Parathyroid adenoma (tissue), 2 donors: ENCODE data around the gene UEVLD.

Experiments used
- H2AFZ ChIP-seq: fragments of 300-600 bp; sonication (generic); one replicate; pipeline ENCODE4 v1.7.0; 2017; ENCODE audit warnings: antibody characterized with exemption, mild to moderate bottlenecking
- H3K27ac ChIP-seq: fragments of 300-600 bp; sonication (generic); one replicate; pipeline ENCODE4 v1.7.0; 2017
- H3K27me3 ChIP-seq: fragments of 300-600 bp; sonication (generic); one replicate; pipeline ENCODE4 v1.7.0; 2017; ENCODE audit warnings: low read length; ENCODE audit not compliant: control insufficient read depth, insufficient read depth
- H3K36me3 ChIP-seq: fragments of 300-600 bp; sonication (generic); one replicate; pipeline ENCODE4 v1.7.0; 2017; ENCODE audit warnings: low read length; ENCODE audit not compliant: control insufficient read depth, insufficient read depth
- H3K4me1 ChIP-seq: fragments of 300-600 bp; sonication (generic); one replicate; pipeline ENCODE4 v1.7.0; 2017; ENCODE audit warnings: control low read depth
- H3K4me2 ChIP-seq: fragments of 300-600 bp; sonication (generic); one replicate; pipeline ENCODE4 v1.7.0; 2017; ENCODE audit warnings: low read length
- H3K4me3 ChIP-seq: fragments of 300-600 bp; sonication (generic); one replicate; pipeline ENCODE4 v1.7.0; 2017; ENCODE audit warnings: low read depth, low read length
- H3K79me2 ChIP-seq: fragments of 300-600 bp; sonication (generic); one replicate; pipeline ENCODE4 v1.7.0; 2017; ENCODE audit warnings: control low read depth
- H3K9ac ChIP-seq: fragments of 300-600 bp; sonication (generic); one replicate; pipeline ENCODE4 v1.7.0; 2017; ENCODE audit warnings: mild to moderate bottlenecking
- H3K9me3 ChIP-seq: fragments of 300-600 bp; sonication (generic); one replicate; pipeline ENCODE4 v1.7.0; 2017; ENCODE audit warnings: low read length; ENCODE audit not compliant: control insufficient read depth
- TF ChIP-seq, protein P1 (sequence below): fragments of 300-600 bp; sonication (generic); IDR thresholded peaks from one replicate; pipeline ENCODE4 v1.7.0; 2017; ENCODE audit warnings: antibody characterized with exemption, mild to moderate bottlenecking
- donor health status: primary hyperparathyroidism.

Gene UEVLD

DNA sequence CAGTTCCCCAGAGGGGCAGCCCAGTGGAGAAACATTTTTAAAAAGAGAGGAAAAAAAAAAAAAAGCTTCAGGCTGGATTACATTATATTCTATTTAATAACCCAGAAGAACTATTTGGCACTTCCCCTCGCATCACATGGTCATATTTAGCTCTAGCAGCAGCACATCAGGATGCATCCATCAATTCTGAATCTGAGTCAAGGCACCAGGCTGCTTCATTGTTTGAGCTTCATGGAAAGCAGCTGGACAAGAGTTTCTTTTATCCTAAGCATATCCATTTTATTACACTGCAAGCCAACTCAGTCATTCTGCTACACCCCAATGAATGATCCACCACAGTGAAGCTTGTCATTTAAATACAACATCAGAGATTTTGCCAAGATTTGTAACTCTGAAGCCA, 35.6 kb upstream of the UEVLD start:
- H3K79me2 ChIP-seq: peaks cover 11% of the 10 kb centered on the region
- H3K27me3 ChIP-seq: no peaks in the 10 kb centered on the region
- H3K9me3 ChIP-seq: no peaks in the 10 kb centered on the region
- no peak overlapping the region for H3K9ac ChIP-seq
- no peaks in the 10 kb centered on the region for H3K36me3 ChIP-seq
- no peak overlapping the region for H2AFZ ChIP-seq
- TF ChIP-seq, protein P1, sequence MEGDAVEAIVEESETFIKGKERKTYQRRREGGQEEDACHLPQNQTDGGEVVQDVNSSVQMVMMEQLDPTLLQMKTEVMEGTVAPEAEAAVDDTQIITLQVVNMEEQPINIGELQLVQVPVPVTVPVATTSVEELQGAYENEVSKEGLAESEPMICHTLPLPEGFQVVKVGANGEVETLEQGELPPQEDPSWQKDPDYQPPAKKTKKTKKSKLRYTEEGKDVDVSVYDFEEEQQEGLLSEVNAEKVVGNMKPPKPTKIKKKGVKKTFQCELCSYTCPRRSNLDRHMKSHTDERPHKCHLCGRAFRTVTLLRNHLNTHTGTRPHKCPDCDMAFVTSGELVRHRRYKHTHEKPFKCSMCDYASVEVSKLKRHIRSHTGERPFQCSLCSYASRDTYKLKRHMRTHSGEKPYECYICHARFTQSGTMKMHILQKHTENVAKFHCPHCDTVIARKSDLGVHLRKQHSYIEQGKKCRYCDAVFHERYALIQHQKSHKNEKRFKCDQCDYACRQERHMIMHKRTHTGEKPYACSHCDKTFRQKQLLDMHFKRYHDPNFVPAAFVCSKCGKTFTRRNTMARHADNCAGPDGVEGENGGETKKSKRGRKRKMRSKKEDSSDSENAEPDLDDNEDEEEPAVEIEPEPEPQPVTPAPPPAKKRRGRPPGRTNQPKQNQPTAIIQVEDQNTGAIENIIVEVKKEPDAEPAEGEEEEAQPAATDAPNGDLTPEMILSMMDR: no peak
- H3K4me2 ChIP-seq: no peak overlapping the region
- H3K4me3 ChIP-seq: no peak overlapping the region
- H3K27ac ChIP-seq: no peak overlapping the region
- no peaks in the 10 kb centered on the region for H3K4me1 ChIP-seq

DNA sequence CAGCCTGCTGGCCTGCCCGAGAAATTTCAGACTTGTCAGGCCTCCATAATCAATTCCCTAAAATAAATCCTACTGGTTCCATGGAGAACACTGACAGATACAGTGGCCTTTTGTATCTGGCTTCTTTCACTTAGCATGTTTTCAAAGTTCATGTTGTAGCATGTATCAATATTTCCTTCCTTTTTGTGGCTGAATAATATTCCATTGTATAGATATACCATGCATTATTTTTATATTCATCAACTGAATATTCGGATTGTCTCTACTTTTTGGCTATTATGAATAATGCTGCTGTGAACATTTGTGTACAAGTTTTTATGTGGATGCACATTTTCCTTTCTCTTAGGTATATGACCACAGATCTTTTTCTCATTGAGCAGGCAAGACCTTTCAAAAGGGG, 35.2 kb upstream of the UEVLD start:
- H3K4me1 ChIP-seq: no peaks in the 10 kb centered on the region
- H2AFZ ChIP-seq: no peak overlapping the region
- no peaks in the 10 kb centered on the region for H3K36me3 ChIP-seq
- H3K9ac ChIP-seq: no peak overlapping the region
- no peak overlapping the region for H3K4me3 ChIP-seq
- H3K9me3 ChIP-seq: no peaks in the 10 kb centered on the region
- H3K27ac ChIP-seq: no peak overlapping the region
- no peak overlapping the region for H3K4me2 ChIP-seq
- H3K27me3 ChIP-seq: no peaks in the 10 kb centered on the region
- peaks cover 9% of the 10 kb centered on the region for H3K79me2 ChIP-seq
- TF ChIP-seq, protein P1: no peak

DNA sequence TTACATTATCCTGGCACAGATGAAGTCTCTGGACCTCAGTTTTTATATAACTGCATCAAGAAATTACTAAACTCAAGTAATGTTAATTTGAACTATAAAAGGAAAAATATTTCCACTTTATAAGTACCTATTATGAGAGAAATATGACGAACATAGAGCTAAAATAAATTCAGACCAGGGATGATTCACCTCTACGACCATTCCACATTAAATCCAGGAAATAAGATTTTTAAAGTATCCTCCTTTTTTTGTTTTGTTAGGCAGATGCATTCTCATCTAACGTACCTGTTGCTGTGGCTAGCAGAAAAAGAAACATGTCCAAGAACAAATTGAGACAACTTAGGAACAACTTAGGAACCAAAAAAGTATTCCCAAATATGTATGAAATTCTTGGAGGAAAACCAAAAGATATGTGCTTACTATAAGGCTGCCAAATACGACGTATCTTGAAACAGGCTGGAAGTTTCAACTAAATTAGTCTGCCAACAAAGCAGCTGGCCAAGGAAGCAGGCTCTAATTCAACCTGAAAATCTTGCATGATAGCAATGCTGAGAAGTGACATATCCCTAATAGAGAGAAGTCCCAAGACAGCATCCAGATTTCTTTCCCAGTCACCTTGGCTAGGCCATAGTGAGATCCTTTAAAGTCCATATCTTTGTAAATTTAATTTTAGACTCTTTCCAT, 29.9 kb upstream of the UEVLD start:
- Histone ChIP-seq H3K9ac (no peak overlapping the region), H3K4me1 (no peaks in the 10 kb centered on the region), H3K9me3 (no peaks in the 10 kb centered on the region), H3K27me3 (no peaks in the 10 kb centered on the region), H3K4me3 (no peak overlapping the region), H3K79me2 (peaks cover 6% of the 10 kb centered on the region), H3K4me2 (no peak overlapping the region), H2AFZ (no peak overlapping the region), H3K36me3 (no peaks in the 10 kb centered on the region), H3K27ac (no peak overlapping the region)
- TF ChIP-seq, protein P1: no peak

DNA sequence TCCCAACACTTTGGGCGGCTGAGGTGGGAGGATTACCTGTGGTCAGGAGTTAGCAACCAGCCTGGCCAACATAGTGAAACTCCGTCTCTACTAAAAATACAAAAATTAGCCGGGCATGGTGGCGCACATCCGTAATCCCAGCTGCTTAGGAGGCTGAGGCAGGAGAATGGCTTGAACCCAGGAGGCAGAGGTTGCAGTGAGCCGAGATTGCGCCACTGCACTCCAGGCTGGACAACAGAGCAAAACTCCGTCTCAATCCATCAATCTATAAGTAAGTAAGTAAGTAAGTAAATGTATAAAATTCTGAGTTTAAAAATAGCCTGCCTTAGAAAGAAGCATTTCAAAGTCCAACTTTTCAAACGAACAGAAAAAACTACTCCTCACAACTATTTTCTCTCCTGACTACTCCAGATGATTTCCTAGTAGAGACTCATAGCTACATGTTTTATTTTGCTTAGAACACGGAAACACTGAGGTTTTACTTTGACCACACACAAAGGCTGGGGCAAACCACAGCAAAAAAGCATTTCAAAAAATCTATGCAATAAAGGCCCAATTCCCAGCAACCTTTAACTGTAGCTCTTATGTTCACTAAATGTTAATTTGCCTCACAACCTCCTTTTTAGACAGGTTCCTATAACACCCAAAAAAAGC, 29.3 kb upstream of the UEVLD start:
- Histone ChIP-seq H3K27me3 (no peaks in the 10 kb centered on the region), H3K36me3 (no peaks in the 10 kb centered on the region), H3K9me3 (no peaks in the 10 kb centered on the region), H3K79me2 (peaks cover 6% of the 10 kb centered on the region), H3K4me3 (no peak overlapping the region), H3K27ac (no peak overlapping the region), H3K4me1 (no peaks in the 10 kb centered on the region), H3K4me2 (no peak overlapping the region), H3K9ac (no peak overlapping the region), H2AFZ (no peak overlapping the region)
- TF ChIP-seq, protein P1: no peak
